ENCODE results near the gene CCDC7. TPM values are rescaled to one million over a fixed set of nuclear protein-coding genes. Genes with fewer than 3 reads are reported as not detected.

CCDC7 gene
- total and polyA plus RNA-seq, 10 of the 15 experiments (the other 5 are each of a cell fraction or from before 2014, with no cell fraction given) = 1.8 to 5.6 (median 3.4) TPM

GRCh38 chr10:32471232-32471631 lies 25.3 kb downstream of the CCDC7 start:
- Histone ChIP-seq H3K27me3 (replicated peaks in 1 of 2; ENCODE audit: control insufficient read depth in 2 of 2, insufficient read depth in 2 of 2, low read length in 1 of 2) (no peaks in the 10 kb centered on the region), H3K4me2 (ENCODE audit: control insufficient read depth, insufficient read depth) (no peak overlapping the region), H3K9ac (ENCODE audit: control insufficient read depth, insufficient read depth, low read length) (no peak overlapping the region), H3K9me3 (replicated peaks; ENCODE audit: control insufficient read depth, insufficient read depth, low read length) (no peaks in the 10 kb centered on the region), H3K79me2 (ENCODE audit: control insufficient read depth, insufficient read depth, low read length) (no peaks in the 10 kb centered on the region), H3K27ac (ENCODE audit: control insufficient read depth, insufficient read depth) (no peak overlapping the region), H4K20me1 (ENCODE audit: control insufficient read depth, insufficient read depth) (no peaks in the 10 kb centered on the region), H2AFZ (ENCODE audit: control insufficient read depth, low read depth, low read length) (no peak overlapping the region), H3K4me3 (no peak overlapping the region), H3K4me1 (ENCODE audit: control insufficient read depth, insufficient read depth, low read length) (no peaks in the 10 kb centered on the region), H3K36me3 (ENCODE audit: control insufficient read depth in 2 of 2, insufficient read depth in 2 of 2, low read length in 1 of 2) (no peaks in the 10 kb centered on the region)
- SMC1A ChIA-PET (ENCODE audit: uncharacterized antibody, unreplicated experiment) = interaction anchor here (1.5 kb wide), 1 partner anchor 21 kb away, joined by 4 read pairs; no protein-coding TSS in a partner anchor
- POLR2A ChIA-PET = no interaction called here
- no peak for TF ChIP-seq CHD1 (IDR thresholded peaks at IDR 0.05; ENCODE audit: low read depth, low read length)
- no peak for TF ChIP-seq EP300 (IDR thresholded peaks at IDR 0.05; ENCODE audit: borderline replicate concordance in 1 of 2, control insufficient read depth in 1 of 2, low read depth in 2 of 2, low read length in 2 of 2)
- TF ChIP-seq JUNB (IDR thresholded peaks at IDR 0.05) = peak; percentile 32; the same call in 1 of the 2 replicates
- no peak for TF ChIP-seq YBX1 (IDR thresholded peaks at IDR 0.05)
- no peak for TF ChIP-seq SIN3A (IDR thresholded peaks at IDR 0.05; ENCODE audit: low read depth, low read length)
- peak; percentile 39; the same call in 1 of the 2 replicates for TF ChIP-seq RUNX3 (IDR thresholded peaks at IDR 0.05; ENCODE audit: low read length)
- no peak for TF ChIP-seq ZBTB4 (CRISPR knock-in tag; IDR thresholded peaks at IDR 0.05)
- no peak for TF ChIP-seq BMI1 (IDR thresholded peaks at IDR 0.05; ENCODE audit: borderline replicate concordance)
- TF ChIP-seq PRDM15 (CRISPR knock-in tag; IDR thresholded peaks at IDR 0.05) = no peak
- no peak for TF ChIP-seq GATAD2B (conservative IDR thresholded peaks at IDR 0.05; ENCODE audit: low read depth)
- no peak for TF ChIP-seq MEF2A (IDR thresholded peaks at IDR 0.05; ENCODE audit: insufficient read depth, low read depth, low read length)
- no peak for TF ChIP-seq USF1 (IDR thresholded peaks at IDR 0.05; ENCODE audit: borderline replicate concordance, extremely low read length, insufficient read depth, low read depth, low read length)
- no peak for TF ChIP-seq FOXM1 (IDR thresholded peaks at IDR 0.05; ENCODE audit: low read depth, low read length)
- RAD21 ChIA-PET (ENCODE audit: unreplicated experiment) = no interaction called here
- no TSS peak for BruUV-seq (replicated peaks)
- DNase-seq (ENCODE audit: low read depth, low spot score) (no peak), FAIRE-seq (peak; percentile 38), ATAC-seq (no peak)
- CTCF ChIA-PET = no interaction called here
- WGBS (ENCODE audit: insufficient coverage, insufficient replicate concordance, low lambda C conversion rate, missing lambda C conversion rate) = 0% methylated on average over 1 of the region's 1 CpG
- intact Hi-C loops (cut with micrococcal nuclease; ENCODE audit: unreplicated experiment) = no loop called here
- in situ Hi-C loops (cut with MboI) = no loop called here
